Activated CD8-positive, alpha-beta memory T cell treated with anti-CD3 and anti-CD28 coated beads, Interleukin-2, amount 50 U/mL, for 4 hours (primary cell): Measurements from ENCODE around the gene GJC1.
A peak's percentile ranks its signal among the peaks of the same experiment; 100 is the strongest.

ENCODE experiments used
- DNase-seq: peaks from one replicate; pipeline ENCODE4 v3.0.0-alpha.2; 2020

The GJC1 gene

GRCh38 chr17:44797802-44798201 is 32.3 kb downstream of the GJC1 start:
- no peak for DNase-seq

- DNase-seq, result no peak
These were observed 33.4 kb downstream of the GJC1 start for GRCh38 chr17:44796731-44797130.

- no peak for DNase-seq
These were observed 34.2 kb downstream of the GJC1 start for GRCh38 chr17:44795928-44796327.

GRCh38 chr17:44795421-44795820 is 34.7 kb downstream of the GJC1 start:
- DNase-seq, result no peak

- DNase-seq, result no peak
These were observed 35.2 kb downstream of the GJC1 start for GRCh38 chr17:44794851-44795413.

- DNase-seq, result no peak
These were observed 35.9 kb downstream of the GJC1 start for GRCh38 chr17:44793885-44794842.

GRCh38 chr17:44792276-44792675 is 37.8 kb downstream of the GJC1 start:
- DNase-seq, result no peak

GRCh38 chr17:44788139-44788538 is 41.9 kb downstream of the GJC1 start:
- DNase-seq, result no peak

- no peak for DNase-seq
These were observed 42.7 kb downstream of the GJC1 start for GRCh38 chr17:44787271-44787940.

GRCh38 chr17:44786551-44787081 is 43.5 kb downstream of the GJC1 start:
- DNase-seq, result no peak

GRCh38 chr17:44785921-44786320 is 44.2 kb downstream of the GJC1 start:
- no peak for DNase-seq

GRCh38 chr17:44782326-44782850 is 47.7 kb downstream of the GJC1 start:
- no peak for DNase-seq

GRCh38 chr17:44781551-44782325 is 48.3 kb downstream of the GJC1 start:
- DNase-seq, result no peak

GRCh38 chr17:44780845-44781480 is 49.1 kb downstream of the GJC1 start:
- DNase-seq, result no peak

GRCh38 chr17:44780161-44780560 is 49.9 kb downstream of the GJC1 start:
- no peak for DNase-seq

GRCh38 chr17:44779211-44780025 is 50.7 kb downstream of the GJC1 start:
- DNase-seq, result peak; percentile 86

GRCh38 chr17:44778656-44779210 is 51.4 kb downstream of the GJC1 start:
- DNase-seq, result no peak

- DNase-seq, result no peak
These were observed 52.4 kb downstream of the GJC1 start for GRCh38 chr17:44777394-44778348.

GRCh38 chr17:44776628-44777393 is 53.3 kb downstream of the GJC1 start:
- DNase-seq, result no peak
